GM10847 (cell line): ENCODE results near the gene UBR4.

ENCODE experiments used
- POLR2A ChIP-seq: IDR thresholded peaks from 2 replicates; pipeline ENCODE4 v1.6.1; 2011; ENCODE audit not compliant: insufficient read length; ENCODE audit errors: extremely low read depth

The UBR4 gene

GRCh38 chr1:19035377-19036040 lies 174.6 kb downstream of the UBR4 start:
- no peak for TF ChIP-seq POLR2A

DNA sequence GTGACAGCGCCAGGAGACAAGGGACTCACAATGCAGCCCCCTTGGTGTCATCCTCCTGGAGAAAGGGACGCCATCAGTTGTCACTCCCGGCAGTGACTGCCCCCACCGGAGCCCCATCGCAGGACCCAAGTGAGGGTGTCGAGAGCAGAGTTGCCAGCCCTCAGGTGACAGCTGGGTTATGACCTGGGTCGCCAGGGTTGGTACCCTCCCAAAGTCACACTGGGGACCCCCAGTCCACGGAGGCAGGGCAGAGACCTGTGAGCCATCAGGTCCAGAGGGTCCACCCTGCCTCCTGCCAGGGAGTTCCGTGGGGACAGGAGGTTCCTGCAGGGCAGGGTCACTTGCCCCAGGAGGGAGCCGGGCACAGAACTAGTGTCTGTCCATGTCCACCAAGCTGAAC lies 175.3 kb downstream of the UBR4 start:
- TF ChIP-seq POLR2A: no peak

- no peak for TF ChIP-seq POLR2A
These were observed 176.0 kb downstream of the UBR4 start for GRCh38 chr1:19033926-19034680.

DNA sequence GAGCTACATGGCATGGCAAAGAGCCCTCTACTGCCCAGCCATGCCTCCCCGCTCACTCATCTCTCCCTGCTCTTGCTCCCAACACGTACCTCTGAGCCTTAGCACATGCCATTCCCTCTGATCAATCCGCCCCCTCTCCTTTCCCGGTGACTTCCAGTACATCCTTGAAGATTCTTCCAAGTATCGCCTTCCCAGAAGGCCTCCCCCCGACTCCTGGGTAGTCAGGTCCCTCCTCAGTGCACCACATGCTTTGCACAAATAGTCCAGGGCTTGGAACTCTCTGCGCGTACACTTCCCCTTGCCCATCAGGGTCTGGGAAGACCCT lies 176.6 kb downstream of the UBR4 start:
- TF ChIP-seq POLR2A: no peak

DNA sequence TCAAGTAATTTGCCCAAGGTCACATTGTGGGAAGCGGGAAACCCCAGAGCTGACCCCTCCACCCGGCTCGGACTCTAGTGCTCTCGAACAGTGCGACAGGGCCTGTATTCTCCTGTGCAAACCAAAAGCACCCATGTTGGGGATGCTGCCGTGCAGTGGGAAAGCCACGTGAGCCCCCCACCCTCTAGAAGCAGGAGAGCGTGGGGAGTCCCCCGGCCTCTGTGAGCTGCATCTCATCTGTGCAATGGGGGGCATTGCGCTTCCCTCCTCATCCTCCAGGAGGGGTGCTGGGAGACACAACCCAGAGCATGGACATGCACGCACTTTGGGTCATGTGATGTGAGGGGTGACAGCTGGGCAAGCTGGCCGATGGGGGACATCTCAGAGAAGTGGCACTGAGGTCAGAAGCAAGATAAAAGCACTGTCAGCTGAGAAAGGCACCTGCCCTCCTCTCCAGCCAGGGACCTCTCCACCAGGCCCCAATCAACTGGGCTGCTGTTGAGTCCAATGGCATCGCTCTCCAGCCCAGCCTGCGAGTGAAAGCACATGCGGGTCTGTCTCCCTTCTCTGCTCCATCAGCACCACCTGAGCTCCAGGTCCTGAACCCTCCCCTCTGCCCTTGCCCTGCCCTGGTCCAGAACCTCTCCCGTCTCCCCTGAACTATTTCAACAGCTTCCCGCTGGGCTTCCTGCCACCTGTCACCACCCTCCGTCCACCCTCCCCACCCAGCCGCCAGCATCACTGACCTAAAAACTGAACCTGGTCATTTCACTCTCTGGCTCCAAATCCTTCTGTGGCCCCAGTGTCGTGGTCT lies 177.2 kb downstream of the UBR4 start:
- no peak for TF ChIP-seq POLR2A

DNA sequence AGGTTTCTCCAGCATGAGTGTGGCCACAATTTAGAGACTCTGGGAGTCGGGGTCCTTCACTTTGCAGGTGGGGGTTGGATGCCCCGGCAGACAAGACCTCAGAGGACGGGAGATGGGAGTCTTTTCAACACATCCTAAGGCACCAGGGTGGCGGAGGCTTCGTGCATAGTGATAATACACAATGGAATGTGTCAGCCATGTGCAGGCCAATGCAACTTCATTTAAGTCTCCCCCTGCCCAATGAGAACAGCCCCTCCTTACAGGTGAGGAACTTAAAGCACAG lies 177.7 kb downstream of the UBR4 start:
- no peak for TF ChIP-seq POLR2A

GRCh38 chr1:19029191-19030085 lies 180.6 kb downstream of the UBR4 start:
- no peak for TF ChIP-seq POLR2A

- no peak for TF ChIP-seq POLR2A
These were observed 181.4 kb downstream of the UBR4 start for GRCh38 chr1:19028546-19029129.

GRCh38 chr1:19028110-19028509 lies 182.0 kb downstream of the UBR4 start:
- no peak for TF ChIP-seq POLR2A
